ENCODE data around the gene RS1. TPM values are rescaled to one million over a fixed set of nuclear protein-coding genes. Genes with fewer than 3 reads are reported as not detected.

The RS1 gene
- total RNA-seq, 1 experiment from 2014 or later, result not detected

DNA sequence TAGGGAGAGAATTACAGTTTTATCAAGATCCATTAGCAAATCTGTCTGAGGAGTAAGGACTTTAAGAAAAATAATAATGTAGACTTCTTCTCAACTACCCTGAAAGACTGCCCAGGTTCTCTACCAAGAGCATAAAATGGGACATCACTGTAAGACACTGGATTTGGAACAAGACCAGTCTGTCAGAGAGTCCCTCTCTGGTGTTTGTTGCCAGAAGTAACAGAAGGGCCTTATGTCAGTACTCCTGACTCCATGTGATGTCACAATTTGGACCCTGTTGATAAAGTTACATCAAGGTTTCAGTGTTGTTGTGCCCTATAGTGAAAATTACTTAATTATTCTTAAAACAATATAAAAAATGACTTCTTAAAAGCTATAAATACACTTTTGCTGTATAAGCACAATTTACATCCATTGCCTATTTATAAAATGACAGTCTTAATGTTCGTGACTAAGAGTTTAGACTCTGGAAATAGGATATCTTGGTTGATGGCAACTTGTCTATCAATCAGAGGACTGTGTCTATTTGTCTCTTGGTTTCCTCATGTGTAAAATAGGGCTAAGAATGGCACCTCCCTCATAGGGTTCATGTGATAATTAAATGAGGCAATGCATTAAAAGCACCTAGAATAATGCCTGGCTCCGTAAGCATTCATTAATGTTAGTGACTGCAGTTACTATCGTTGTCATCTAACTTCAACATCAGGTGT, 57.8 kb downstream of the RS1 start:
- H3K27ac Mint-ChIP-seq (ENCODE audit: unreplicated experiment), result no peak overlapping the region
- no peaks in the 10 kb centered on the region for H3K36me3 Mint-ChIP-seq (ENCODE audit: insufficient read depth, unreplicated experiment)
- BruUV-seq (replicated peaks), result no TSS peak
- CTCF ChIA-PET, result no interaction called here
- no peak overlapping the region for H3K4me3 Mint-ChIP-seq (ENCODE audit: low read depth, unreplicated experiment)
- no peaks in the 10 kb centered on the region for H3K27me3 Mint-ChIP-seq (ENCODE audit: unreplicated experiment)
- H3K9me3 Mint-ChIP-seq (ENCODE audit: low read depth, unreplicated experiment), result no peaks in the 10 kb centered on the region
- TF ChIP-seq, protein P1, sequence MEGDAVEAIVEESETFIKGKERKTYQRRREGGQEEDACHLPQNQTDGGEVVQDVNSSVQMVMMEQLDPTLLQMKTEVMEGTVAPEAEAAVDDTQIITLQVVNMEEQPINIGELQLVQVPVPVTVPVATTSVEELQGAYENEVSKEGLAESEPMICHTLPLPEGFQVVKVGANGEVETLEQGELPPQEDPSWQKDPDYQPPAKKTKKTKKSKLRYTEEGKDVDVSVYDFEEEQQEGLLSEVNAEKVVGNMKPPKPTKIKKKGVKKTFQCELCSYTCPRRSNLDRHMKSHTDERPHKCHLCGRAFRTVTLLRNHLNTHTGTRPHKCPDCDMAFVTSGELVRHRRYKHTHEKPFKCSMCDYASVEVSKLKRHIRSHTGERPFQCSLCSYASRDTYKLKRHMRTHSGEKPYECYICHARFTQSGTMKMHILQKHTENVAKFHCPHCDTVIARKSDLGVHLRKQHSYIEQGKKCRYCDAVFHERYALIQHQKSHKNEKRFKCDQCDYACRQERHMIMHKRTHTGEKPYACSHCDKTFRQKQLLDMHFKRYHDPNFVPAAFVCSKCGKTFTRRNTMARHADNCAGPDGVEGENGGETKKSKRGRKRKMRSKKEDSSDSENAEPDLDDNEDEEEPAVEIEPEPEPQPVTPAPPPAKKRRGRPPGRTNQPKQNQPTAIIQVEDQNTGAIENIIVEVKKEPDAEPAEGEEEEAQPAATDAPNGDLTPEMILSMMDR (IDR thresholded peaks at IDR 0.05; ENCODE audit: unreplicated experiment), result no peak
- intact Hi-C loops (cut with micrococcal nuclease; ENCODE audit: unreplicated experiment), result no loop called here
- DNase-seq, result no peak
- H3K4me1 Mint-ChIP-seq (ENCODE audit: low read depth, unreplicated experiment), result peaks cover 21% of the 10 kb centered on the region

DNA sequence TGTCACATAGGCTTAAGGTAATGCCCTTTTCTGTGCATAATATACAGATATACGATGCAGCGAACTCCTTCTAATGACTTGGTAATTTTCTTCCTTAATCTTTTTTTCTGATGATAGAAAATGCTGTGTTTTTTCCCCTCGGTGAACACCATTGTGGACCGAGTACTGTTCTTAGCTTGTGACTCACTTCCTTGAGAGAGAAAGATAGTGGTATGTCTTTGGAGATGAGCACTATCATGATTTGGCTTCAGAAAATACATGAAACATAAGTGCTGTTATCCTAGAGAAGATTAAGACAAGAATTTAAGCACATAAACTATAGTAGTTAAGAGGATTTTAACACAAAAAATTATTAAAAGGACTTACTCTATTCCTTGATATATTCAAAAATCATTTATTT, 63.9 kb downstream of the RS1 start:
- no peak for DNase-seq
- Mint-ChIP-seq H3K4me3 (ENCODE audit: low read depth, unreplicated experiment) (no peak overlapping the region), H3K27ac (ENCODE audit: unreplicated experiment) (no peak overlapping the region), H3K27me3 (ENCODE audit: unreplicated experiment) (no peaks in the 10 kb centered on the region), H3K4me1 (ENCODE audit: low read depth, unreplicated experiment) (no peaks in the 10 kb centered on the region), H3K9me3 (ENCODE audit: low read depth, unreplicated experiment) (no peaks in the 10 kb centered on the region), H3K36me3 (ENCODE audit: insufficient read depth, unreplicated experiment) (no peaks in the 10 kb centered on the region)
- CTCF ChIA-PET, result no interaction called here
- intact Hi-C loops (cut with micrococcal nuclease; ENCODE audit: unreplicated experiment), result no loop called here
- no TSS peak for BruUV-seq (replicated peaks)
- TF ChIP-seq, protein P1 (IDR thresholded peaks at IDR 0.05; ENCODE audit: unreplicated experiment), result no peak

DNA sequence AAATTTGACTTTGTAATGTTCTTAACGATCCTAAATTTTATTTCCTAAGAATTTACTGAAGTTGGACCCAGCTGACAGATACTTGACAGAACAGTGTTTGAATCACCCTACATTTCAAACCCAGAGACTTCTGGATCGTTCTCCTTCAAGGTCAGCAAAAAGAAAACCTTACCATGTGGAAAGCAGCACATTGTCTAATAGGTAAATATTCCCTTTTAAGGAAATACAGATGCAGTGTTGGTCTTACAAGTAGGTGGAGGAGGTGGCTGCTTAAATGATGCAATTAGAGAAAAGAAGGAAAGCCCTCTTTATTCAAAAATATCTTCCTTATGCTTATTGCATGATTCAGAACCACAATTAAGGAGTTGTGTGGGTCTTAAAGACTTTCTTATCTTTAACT, 73.5 kb downstream of the RS1 start:
- no TSS peak for BruUV-seq (replicated peaks)
- no peak for DNase-seq
- H3K27me3 Mint-ChIP-seq (ENCODE audit: unreplicated experiment), result no peaks in the 10 kb centered on the region
- H3K4me1 Mint-ChIP-seq (ENCODE audit: low read depth, unreplicated experiment), result peaks cover 5% of the 10 kb centered on the region
- intact Hi-C loops (cut with micrococcal nuclease; ENCODE audit: unreplicated experiment), result no loop called here
- H3K27ac Mint-ChIP-seq (ENCODE audit: unreplicated experiment), result peak overlapping the region; percentile 74
- no peaks in the 10 kb centered on the region for H3K9me3 Mint-ChIP-seq (ENCODE audit: low read depth, unreplicated experiment)
- TF ChIP-seq, protein P1 (IDR thresholded peaks at IDR 0.05; ENCODE audit: unreplicated experiment), result no peak
- H3K4me3 Mint-ChIP-seq (ENCODE audit: low read depth, unreplicated experiment), result no peak overlapping the region
- H3K36me3 Mint-ChIP-seq (ENCODE audit: insufficient read depth, unreplicated experiment), result peaks cover 5% of the 10 kb centered on the region
- CTCF ChIA-PET, result no interaction called here

DNA sequence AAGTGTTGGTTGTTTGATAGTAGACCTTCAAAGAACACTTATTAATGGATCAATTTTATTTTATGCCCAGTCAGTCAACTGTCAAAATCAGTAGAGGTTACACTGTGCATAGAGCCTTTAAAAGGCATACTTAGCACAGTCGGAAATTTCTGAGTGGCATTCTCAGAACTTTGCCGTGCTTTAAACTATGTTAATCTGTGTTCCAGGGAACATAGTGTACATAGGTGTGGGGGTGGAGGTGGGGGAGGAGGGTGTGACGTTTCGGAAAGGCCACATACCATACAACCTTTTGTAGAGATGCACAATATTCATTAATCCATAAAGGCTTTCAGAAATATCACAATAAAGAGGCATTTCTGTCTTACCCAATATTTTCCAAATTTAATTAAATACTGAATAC, 75.8 kb downstream of the RS1 start:
- Mint-ChIP-seq H3K27me3 (ENCODE audit: unreplicated experiment) (no peaks in the 10 kb centered on the region), H3K4me3 (ENCODE audit: low read depth, unreplicated experiment) (no peak overlapping the region), H3K9me3 (ENCODE audit: low read depth, unreplicated experiment) (no peaks in the 10 kb centered on the region), H3K36me3 (ENCODE audit: insufficient read depth, unreplicated experiment) (peaks cover 5% of the 10 kb centered on the region), H3K4me1 (ENCODE audit: low read depth, unreplicated experiment) (peaks cover 9% of the 10 kb centered on the region), H3K27ac (ENCODE audit: unreplicated experiment) (no peak overlapping the region)
- intact Hi-C loops (cut with micrococcal nuclease; ENCODE audit: unreplicated experiment), result no loop called here
- BruUV-seq (replicated peaks), result no TSS peak
- CTCF ChIA-PET, result no interaction called here
- no peak for DNase-seq
- TF ChIP-seq, protein P1 (IDR thresholded peaks at IDR 0.05; ENCODE audit: unreplicated experiment), result no peak

Data from Calu3 (cell line).